OCI-LY7 (cell line): ENCODE results near the gene FNIP1. TPM values are rescaled to one million over a fixed set of nuclear protein-coding genes. Genes with fewer than 3 reads are reported as not detected.
"Not testable (repeated sequence)": the region's sequence is repeated elsewhere in the genome, so short reads cannot be mapped to it uniquely, and the experiment has no call there.

ENCODE experiments used
- BruUV-seq: library from RNA; stranded (reverse); fragments of 400-500 nt; replicated peaks from 2 replicates; lab custom pipeline; 2021; lab: Mats Ljungman, UMichigan
- CTCF ChIA-PET: fragments of 300-600 bp; sonication (Branson Sonifier 250); formaldehyde crosslinking; loops from one replicate; lab custom pipeline; 2022; ENCODE audit warnings: antibody characterized with exemption; ENCODE audit not compliant: unreplicated experiment; lab: Charles Lee
- POLR2A ChIA-PET: fragments of 300-600 bp; sonication (Branson Sonifier 250); formaldehyde crosslinking; loops from one replicate; lab custom pipeline; 2022; ENCODE audit warnings: antibody characterized with exemption; lab: Charles Lee
- DNase-seq: peaks from one replicate; pipeline ENCODE4 v3.0.0-alpha.2; 2015; ENCODE audit warnings: low spot score
- H2AFZ ChIP-seq: fragments of 200-600 bp; sonication (generic), shearing (Covaris generic); 2 replicates; pipeline ENCODE4 v1.6.1; 2014; ENCODE audit warnings: mild to moderate bottlenecking, antibody characterized with exemption, low read length, moderate library complexity
- H3K27ac ChIP-seq: fragments of 200-600 bp; sonication (generic); 2 replicates; pipeline ENCODE4 v1.5.1; 2014; ENCODE audit warnings: mixed run types, low read depth, mild to moderate bottlenecking, moderate library complexity, low read length, inconsistent platforms; ENCODE audit not compliant: poor library complexity, severe bottlenecking
- H3K36me3 ChIP-seq: fragments of 200-600 bp; sonication (generic); 2 replicates; pipeline ENCODE4 v1.6.1; 2014; ENCODE audit warnings: mild to moderate bottlenecking, antibody characterized with exemption, low read length, moderate library complexity, mixed read lengths; ENCODE audit not compliant: insufficient read depth
- H3K4me1 ChIP-seq: fragments of 200-600 bp; sonication (generic); 2 replicates; pipeline ENCODE4 v1.5.1; 2014; ENCODE audit warnings: mild to moderate bottlenecking, low read length; ENCODE audit not compliant: insufficient read depth, poor library complexity, severe bottlenecking
- H3K4me2 ChIP-seq: fragments of 200-600 bp; sonication (generic); 2 replicates; pipeline ENCODE4 v1.6.1; 2014; ENCODE audit warnings: mild to moderate bottlenecking, low read length
- H3K4me3 ChIP-seq: fragments of 200-600 bp; sonication (generic); 2 replicates; pipeline ENCODE4 v1.5.1; 2014; ENCODE audit warnings: mild to moderate bottlenecking, low read depth, low read length; ENCODE audit not compliant: poor library complexity, severe bottlenecking
- H3K79me2 ChIP-seq: fragments of 200-600 bp; sonication (generic); 2 replicates; pipeline ENCODE4 v1.6.1; 2016; ENCODE audit warnings: low read depth, mild to moderate bottlenecking, low read length, moderate library complexity, mixed read lengths; ENCODE audit not compliant: insufficient read depth
- H3K9me2 ChIP-seq: fragments of 200-600 bp; sonication (generic); 2 replicates; pipeline ENCODE4 v1.6.1; 2016; ENCODE audit warnings: mild to moderate bottlenecking, low read length, mixed read lengths; ENCODE audit not compliant: insufficient read depth
- H3K9me3 ChIP-seq: fragments of 200-600 bp; sonication (generic); 2 replicates; pipeline ENCODE4 v1.6.1; 2014; ENCODE audit warnings: mild to moderate bottlenecking, mixed run types, low read length, mixed read lengths
- H4K20me1 ChIP-seq: fragments of 200-600 bp; sonication (generic); 2 replicates; pipeline ENCODE4 v1.6.1; 2014; ENCODE audit warnings: mild to moderate bottlenecking, antibody characterized with exemption, low read length, moderate library complexity, mixed read lengths; ENCODE audit not compliant: insufficient read depth
- EZH2phosphoT487 ChIP-seq: fragments of 200-600 bp; sonication (generic); IDR thresholded peaks from 2 replicates; pipeline ENCODE4 v1.6.1; 2018; ENCODE audit warnings: low read depth, borderline replicate concordance, mild to moderate bottlenecking, mixed run types, antibody characterized with exemption, low read length, moderate library complexity, mixed read lengths
- intact Hi-C: fragments of 100-400 bp; cut with micrococcal nuclease; formaldehyde crosslinking; loops from one replicate; pipeline ENCODE4 v1.10.0; 2022; ENCODE audit not compliant: unreplicated experiment
- total RNA-seq, 2 experiments: library from RNA; depleted of rRNA in 1 of 2; stranded (reverse); fragments of >200 nt in 1 of 2; shearing (Covaris generic) in 1 of 2; gene quantifications; 2 replicates each; pipeline ENCODE4 v1.2.3, GENCODE V29; 2014 to 2022
- TF ChIP-seq, protein P1 (sequence below): fragments of 200-600 bp; sonication (generic); conservative IDR thresholded peaks from 2 replicates; pipeline ENCODE4 v1.5.1; 2014; ENCODE audit warnings: mild to moderate bottlenecking, antibody characterized with exemption, low read length, moderate library complexity, mixed read lengths

The FNIP1 gene
- total RNA-seq, 2 experiments from 2014 or later = 19.4 to 20.6 TPM

GRCh38 chr5:131720714-131721113 is 76.1 kb downstream of the FNIP1 start:
- H3K4me1 ChIP-seq = no peaks in the 10 kb centered on the region
- peaks cover 40% of the 10 kb centered on the region for H3K36me3 ChIP-seq
- intact Hi-C loops = no loop called here
- no peak overlapping the region for H3K4me3 ChIP-seq
- H3K9me2 ChIP-seq = no peaks in the 10 kb centered on the region
- TF ChIP-seq, protein P1, sequence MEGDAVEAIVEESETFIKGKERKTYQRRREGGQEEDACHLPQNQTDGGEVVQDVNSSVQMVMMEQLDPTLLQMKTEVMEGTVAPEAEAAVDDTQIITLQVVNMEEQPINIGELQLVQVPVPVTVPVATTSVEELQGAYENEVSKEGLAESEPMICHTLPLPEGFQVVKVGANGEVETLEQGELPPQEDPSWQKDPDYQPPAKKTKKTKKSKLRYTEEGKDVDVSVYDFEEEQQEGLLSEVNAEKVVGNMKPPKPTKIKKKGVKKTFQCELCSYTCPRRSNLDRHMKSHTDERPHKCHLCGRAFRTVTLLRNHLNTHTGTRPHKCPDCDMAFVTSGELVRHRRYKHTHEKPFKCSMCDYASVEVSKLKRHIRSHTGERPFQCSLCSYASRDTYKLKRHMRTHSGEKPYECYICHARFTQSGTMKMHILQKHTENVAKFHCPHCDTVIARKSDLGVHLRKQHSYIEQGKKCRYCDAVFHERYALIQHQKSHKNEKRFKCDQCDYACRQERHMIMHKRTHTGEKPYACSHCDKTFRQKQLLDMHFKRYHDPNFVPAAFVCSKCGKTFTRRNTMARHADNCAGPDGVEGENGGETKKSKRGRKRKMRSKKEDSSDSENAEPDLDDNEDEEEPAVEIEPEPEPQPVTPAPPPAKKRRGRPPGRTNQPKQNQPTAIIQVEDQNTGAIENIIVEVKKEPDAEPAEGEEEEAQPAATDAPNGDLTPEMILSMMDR = no peak
- TF ChIP-seq EZH2phosphoT487 = no peak
- no peaks in the 10 kb centered on the region for H4K20me1 ChIP-seq
- CTCF ChIA-PET = no interaction called here
- no peaks in the 10 kb centered on the region for H3K79me2 ChIP-seq
- H3K27ac ChIP-seq = no peak overlapping the region
- no peak for DNase-seq
- no TSS peak for BruUV-seq
- no peak overlapping the region for H3K4me2 ChIP-seq
- H2AFZ ChIP-seq = no peak overlapping the region
- POLR2A ChIA-PET = no interaction called here
- H3K9me3 ChIP-seq = peaks cover 18% of the 10 kb centered on the region

DNA sequence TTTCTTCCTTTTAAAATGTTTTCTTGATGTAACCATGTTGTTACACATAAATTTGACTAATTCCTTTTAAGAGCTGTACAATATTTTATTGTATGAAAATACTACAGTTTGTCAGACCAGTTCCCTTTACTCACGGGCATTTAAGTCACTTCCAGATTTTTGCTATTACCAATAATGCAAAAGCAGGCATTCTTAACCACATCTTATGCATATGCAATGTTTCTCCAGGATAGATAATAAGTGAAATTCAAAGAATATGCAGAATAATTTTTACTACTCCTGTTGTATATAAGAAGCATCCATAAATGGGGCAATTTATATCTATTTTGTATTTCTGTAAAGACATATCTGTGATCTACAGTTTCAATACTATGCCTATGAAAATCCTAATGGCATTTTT is 77.3 kb downstream of the FNIP1 start:
- ChIA-PET CTCF (no interaction called here), POLR2A (interaction anchor here (0.6 to 1.1 kb wide), 3 partner anchors 10 to 227 kb away, joined by 3 to 7 read pairs (median 4); no protein-coding TSS in a partner anchor)
- intact Hi-C loops = no loop called here
- peaks cover 18% of the 10 kb centered on the region for H3K9me3 ChIP-seq
- no peaks in the 10 kb centered on the region for H3K4me1 ChIP-seq
- H2AFZ ChIP-seq = no peak overlapping the region
- H3K4me3 ChIP-seq = no peak overlapping the region
- no peak for TF ChIP-seq EZH2phosphoT487
- TF ChIP-seq, protein P1 = no peak
- H4K20me1 ChIP-seq = no peaks in the 10 kb centered on the region
- DNase-seq = no peak
- H3K36me3 ChIP-seq = peaks cover 48% of the 10 kb centered on the region
- no peak overlapping the region for H3K4me2 ChIP-seq
- H3K9me2 ChIP-seq = no peaks in the 10 kb centered on the region
- no peaks in the 10 kb centered on the region for H3K79me2 ChIP-seq
- H3K27ac ChIP-seq = no peak overlapping the region
- no TSS peak for BruUV-seq

GRCh38 chr5:131718487-131719014 is 78.3 kb downstream of the FNIP1 start:
- Histone ChIP-seq H4K20me1 (no peaks in the 10 kb centered on the region), H3K79me2 (no peaks in the 10 kb centered on the region), H3K9me2 (no peaks in the 10 kb centered on the region), H3K27ac (no peak overlapping the region), H3K36me3 (peaks cover 51% of the 10 kb centered on the region), H3K4me3 (no peak overlapping the region), H2AFZ (no peak overlapping the region), H3K4me2 (no peak overlapping the region), H3K4me1 (no peaks in the 10 kb centered on the region), H3K9me3 (peaks cover 18% of the 10 kb centered on the region)
- no peak for DNase-seq
- no peak for TF ChIP-seq EZH2phosphoT487
- TF ChIP-seq, protein P1 = no peak
- intact Hi-C loops = no loop called here
- BruUV-seq = no TSS peak
- ChIA-PET CTCF (interaction anchor here (0.7 kb wide), 1 partner anchor 11 kb away, joined by 3 read pairs; no protein-coding TSS in a partner anchor), POLR2A (interaction anchor here (0.5 to 1.1 kb wide), 5 partner anchors 9 to 134 kb away, joined by 3 to 4 read pairs (median 3); no protein-coding TSS in a partner anchor)

- H3K4me1 ChIP-seq, H3K79me2 ChIP-seq, CTCF ChIA-PET, H3K4me3 ChIP-seq, POLR2A ChIA-PET, H2AFZ ChIP-seq, intact Hi-C loops, H3K4me2 ChIP-seq, H4K20me1 ChIP-seq, H3K9me2 ChIP-seq, DNase-seq, BruUV-seq, H3K27ac ChIP-seq: not testable (repeated sequence)
- Histone ChIP-seq H3K9me3 (peaks cover 18% of the 10 kb centered on the region), H3K36me3 (peaks cover 51% of the 10 kb centered on the region)
Observed at GRCh38 chr5:131717164-131717563, 79.7 kb downstream of the FNIP1 start.
